GM18498 (cell line): ENCODE measurements around the gene STPG1.

Experiments used
- ATAC-seq: cut with Tn5 transposase; IDR thresholded peaks from one replicate; pipeline ENCODE4 v1.9.1; 2021; ENCODE audit warnings: mild to moderate bottlenecking, moderate library complexity; ENCODE audit not compliant: unreplicated experiment

Gene STPG1

GRCh38 chr1:24427545-24427862 is 13.9 kb upstream of the STPG1 start:
- no peak for ATAC-seq

GRCh38 chr1:24426744-24427544 is 13.4 kb upstream of the STPG1 start:
- ATAC-seq, result no peak

- no peak for ATAC-seq
Measured at GRCh38 chr1:24425922-24426321, 12.3 kb upstream of the STPG1 start.

- ATAC-seq, result no peak
Measured at GRCh38 chr1:24425441-24425840, 11.9 kb upstream of the STPG1 start.

- no peak for ATAC-seq
Measured at GRCh38 chr1:24424990-24425389, 11.4 kb upstream of the STPG1 start.

GRCh38 chr1:24424207-24424606 is 10.6 kb upstream of the STPG1 start:
- no peak for ATAC-seq

GRCh38 chr1:24421502-24421901 is 7.9 kb upstream of the STPG1 start:
- ATAC-seq, result no peak

- ATAC-seq, result no peak
Measured at GRCh38 chr1:24420547-24420946, 7.0 kb upstream of the STPG1 start.

GRCh38 chr1:24418898-24419628 is 5.5 kb upstream of the STPG1 start:
- no peak for ATAC-seq

GRCh38 chr1:24417681-24418080 is 4.1 kb upstream of the STPG1 start:
- ATAC-seq, result no peak

- no peak for ATAC-seq
Measured at GRCh38 chr1:24416666-24417391, 3.2 kb upstream of the STPG1 start.

GRCh38 chr1:24415910-24416665 is 2.5 kb upstream of the STPG1 start:
- ATAC-seq, result peak; percentile 16

- ATAC-seq, result peak; percentile 96
Measured at GRCh38 chr1:24415334-24415909, 1.8 kb upstream of the STPG1 start, which contains the start of gene NIPAL3. TSS of gene NIPAL3 (plus strand) at chr1:24415802. CDS start at chr1:24419548, 3,746 bp downstream.

- ATAC-seq, result no peak
Measured at GRCh38 chr1:24414775-24415333, 1.3 kb upstream of the STPG1 start.

- ATAC-seq, result no peak
Measured at GRCh38 chr1:24412408-24412807, 1.2 kb downstream of the STPG1 start.

GRCh38 chr1:24411963-24412362 is 1.6 kb downstream of the STPG1 start:
- no peak for ATAC-seq

GRCh38 chr1:24410750-24411149 is 2.8 kb downstream of the STPG1 start:
- no peak for ATAC-seq

- ATAC-seq, result no peak
Measured at GRCh38 chr1:24409535-24409934, 4.0 kb downstream of the STPG1 start.

GRCh38 chr1:24406788-24407187 is 6.8 kb downstream of the STPG1 start:
- no peak for ATAC-seq

- ATAC-seq, result no peak
Measured at GRCh38 chr1:24403806-24404205, 9.8 kb downstream of the STPG1 start.
